WERI-Rb-1 (cell line): ENCODE data around the gene RHOT2.

Source experiments
- DNase-seq: peaks from one replicate; pipeline ENCODE4 v3.0.0-alpha.2; 2020
- H3K27ac ChIP-seq: fragments of 250-450 bp; sonication (Bioruptor Pico); 2 replicates; pipeline ENCODE4 v1.5.1; 2020; ENCODE audit warnings: mild to moderate bottlenecking, moderate library complexity
- H3K27me3 ChIP-seq: fragments of 250-450 bp; sonication (Bioruptor Pico); 2 replicates; pipeline ENCODE4 v1.5.1; 2021; ENCODE audit warnings: mild to moderate bottlenecking, low read depth, moderate library complexity; ENCODE audit not compliant: insufficient read depth, severe bottlenecking
- H3K36me3 ChIP-seq: fragments of 250-450 bp; sonication (Bioruptor Pico); 2 replicates; pipeline ENCODE4 v1.5.1; 2020; ENCODE audit warnings: mild to moderate bottlenecking, moderate library complexity
- H3K4me3 ChIP-seq: 2 replicates; pipeline ENCODE4 v1.5.1; 2011; ENCODE audit warnings: low read depth, mild to moderate bottlenecking, control low read depth, low read length
- H3K9me3 ChIP-seq: fragments of 250-450 bp; sonication (Bioruptor Pico); 2 replicates; pipeline ENCODE4 v1.5.1; 2021; ENCODE audit warnings: mild to moderate bottlenecking, moderate library complexity; ENCODE audit not compliant: severe bottlenecking
- TF ChIP-seq, protein P1 (sequence below): IDR thresholded peaks from 2 replicates; pipeline ENCODE4 v1.5.1; 2011; ENCODE audit warnings: low read depth, mild to moderate bottlenecking, control low read depth, inconsistent platforms, low read length

Gene RHOT2

DNA sequence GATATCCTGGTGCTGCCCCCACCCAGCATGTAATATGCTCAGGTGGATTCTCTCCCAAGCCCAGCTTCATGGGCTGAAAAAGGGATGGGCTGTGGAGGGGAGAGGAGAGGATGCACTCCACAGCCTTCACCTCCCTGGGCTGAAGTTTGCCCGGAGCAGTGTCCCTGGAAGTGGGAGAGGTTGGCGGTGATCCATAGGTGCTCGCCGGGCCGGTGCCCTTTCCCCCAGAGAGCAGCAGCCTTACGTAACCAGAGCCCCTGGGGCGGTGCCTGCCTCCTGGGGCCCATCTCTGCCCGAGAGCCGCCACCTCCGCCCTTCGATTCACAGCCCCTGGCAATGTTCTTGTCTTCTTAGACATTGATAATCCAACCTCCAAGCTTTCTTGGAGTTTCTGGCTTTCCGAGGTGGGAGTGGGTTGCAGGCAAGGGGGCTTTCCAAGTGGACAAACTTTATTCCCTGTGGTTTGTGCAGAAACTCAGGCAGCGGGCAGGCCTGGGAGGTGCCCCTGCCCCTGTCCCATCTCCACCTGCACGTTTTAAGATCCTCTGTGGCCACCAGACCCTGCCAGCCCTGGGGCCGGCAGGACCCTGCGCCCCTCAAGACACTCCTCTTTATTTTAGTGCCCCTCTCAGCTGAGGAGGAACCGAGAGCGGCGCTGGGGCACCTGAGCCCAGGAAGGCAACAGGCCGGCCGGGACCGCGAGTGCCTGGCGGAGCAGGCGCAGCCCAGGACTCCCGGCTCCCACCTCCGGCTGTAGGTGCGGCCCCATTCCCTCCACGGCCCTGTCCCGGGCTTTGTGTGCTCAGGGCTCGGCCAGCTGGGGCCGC, 21.9 kb upstream of the RHOT2 start:
- no peak for DNase-seq
- Histone ChIP-seq H3K27me3 (no peaks in the 10 kb centered on the region), H3K9me3 (no peaks in the 10 kb centered on the region), H3K27ac (no peak overlapping the region), H3K4me3 (no peak overlapping the region), H3K36me3 (peaks cover 9% of the 10 kb centered on the region)
- TF ChIP-seq, protein P1, sequence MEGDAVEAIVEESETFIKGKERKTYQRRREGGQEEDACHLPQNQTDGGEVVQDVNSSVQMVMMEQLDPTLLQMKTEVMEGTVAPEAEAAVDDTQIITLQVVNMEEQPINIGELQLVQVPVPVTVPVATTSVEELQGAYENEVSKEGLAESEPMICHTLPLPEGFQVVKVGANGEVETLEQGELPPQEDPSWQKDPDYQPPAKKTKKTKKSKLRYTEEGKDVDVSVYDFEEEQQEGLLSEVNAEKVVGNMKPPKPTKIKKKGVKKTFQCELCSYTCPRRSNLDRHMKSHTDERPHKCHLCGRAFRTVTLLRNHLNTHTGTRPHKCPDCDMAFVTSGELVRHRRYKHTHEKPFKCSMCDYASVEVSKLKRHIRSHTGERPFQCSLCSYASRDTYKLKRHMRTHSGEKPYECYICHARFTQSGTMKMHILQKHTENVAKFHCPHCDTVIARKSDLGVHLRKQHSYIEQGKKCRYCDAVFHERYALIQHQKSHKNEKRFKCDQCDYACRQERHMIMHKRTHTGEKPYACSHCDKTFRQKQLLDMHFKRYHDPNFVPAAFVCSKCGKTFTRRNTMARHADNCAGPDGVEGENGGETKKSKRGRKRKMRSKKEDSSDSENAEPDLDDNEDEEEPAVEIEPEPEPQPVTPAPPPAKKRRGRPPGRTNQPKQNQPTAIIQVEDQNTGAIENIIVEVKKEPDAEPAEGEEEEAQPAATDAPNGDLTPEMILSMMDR = no peak

DNA sequence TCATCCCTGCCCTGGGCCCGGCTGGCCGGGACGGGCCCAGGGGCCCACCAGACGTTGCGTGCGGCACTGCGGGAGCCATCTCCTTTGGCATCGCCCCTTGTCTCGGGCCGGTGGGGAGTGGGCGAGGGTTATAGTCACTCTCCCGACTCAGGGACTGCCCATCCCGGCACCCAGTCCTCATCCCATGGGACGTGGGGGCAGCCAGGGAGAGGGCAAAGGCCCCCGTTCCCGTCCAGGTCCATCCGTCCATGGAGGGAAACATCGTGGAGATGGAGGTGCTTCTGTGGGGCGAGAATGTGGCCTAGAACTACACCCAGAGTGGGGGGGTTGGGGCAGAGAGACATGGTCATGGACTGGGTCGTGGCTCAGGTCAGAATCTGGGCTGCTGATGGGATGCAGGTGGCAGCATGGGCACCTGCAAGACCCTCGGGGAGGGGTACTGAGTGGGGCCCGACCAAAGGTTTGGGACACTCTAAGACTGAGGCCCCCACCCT, 21.2 kb upstream of the RHOT2 start:
- TF ChIP-seq, protein P1 = no peak
- Histone ChIP-seq H3K36me3 (peaks cover 15% of the 10 kb centered on the region), H3K4me3 (no peak overlapping the region), H3K9me3 (no peaks in the 10 kb centered on the region), H3K27me3 (no peaks in the 10 kb centered on the region), H3K27ac (no peak overlapping the region)
- no peak for DNase-seq

DNA sequence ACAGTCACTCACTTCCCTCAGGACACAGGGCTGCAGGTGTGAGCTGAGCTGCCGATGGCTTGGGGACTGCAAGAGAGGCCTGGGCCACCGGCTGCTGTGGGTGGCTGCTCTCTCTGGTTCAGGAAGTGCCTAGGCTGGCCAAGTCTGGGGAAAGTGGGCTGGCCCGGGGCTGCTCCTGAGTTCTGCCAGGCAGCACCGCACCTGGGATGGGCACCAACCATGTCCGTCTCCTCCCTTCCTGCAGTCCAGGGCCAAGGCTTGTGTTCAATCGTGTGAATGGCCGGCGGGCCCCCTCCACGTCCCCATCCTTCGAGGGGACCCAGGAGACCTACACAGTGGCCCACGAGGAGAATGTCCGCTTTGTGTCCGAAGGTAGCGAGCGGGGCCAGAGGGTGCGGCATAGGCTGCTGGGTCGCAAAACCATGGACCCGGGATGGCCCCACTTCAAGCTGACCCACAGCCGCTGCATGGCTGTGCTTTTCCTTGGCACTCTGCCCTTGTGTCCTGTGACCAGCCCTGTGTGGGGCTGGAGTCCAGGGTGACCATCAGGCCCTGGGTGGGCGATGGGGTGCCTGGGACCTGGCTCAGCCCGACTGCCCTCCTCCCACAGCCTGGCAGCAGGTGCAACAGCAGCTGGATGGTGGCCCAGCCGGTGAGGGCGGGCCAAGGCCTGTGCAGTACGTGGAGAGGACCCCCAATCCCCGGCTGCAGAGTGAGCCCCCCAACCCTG, 20.6 kb upstream of the RHOT2 start:
- H3K4me3 ChIP-seq = no peak overlapping the region
- H3K9me3 ChIP-seq = no peaks in the 10 kb centered on the region
- H3K27me3 ChIP-seq = no peaks in the 10 kb centered on the region
- TF ChIP-seq, protein P1 = no peak
- H3K36me3 ChIP-seq = peaks cover 21% of the 10 kb centered on the region
- no peak for DNase-seq
- no peak overlapping the region for H3K27ac ChIP-seq

DNA sequence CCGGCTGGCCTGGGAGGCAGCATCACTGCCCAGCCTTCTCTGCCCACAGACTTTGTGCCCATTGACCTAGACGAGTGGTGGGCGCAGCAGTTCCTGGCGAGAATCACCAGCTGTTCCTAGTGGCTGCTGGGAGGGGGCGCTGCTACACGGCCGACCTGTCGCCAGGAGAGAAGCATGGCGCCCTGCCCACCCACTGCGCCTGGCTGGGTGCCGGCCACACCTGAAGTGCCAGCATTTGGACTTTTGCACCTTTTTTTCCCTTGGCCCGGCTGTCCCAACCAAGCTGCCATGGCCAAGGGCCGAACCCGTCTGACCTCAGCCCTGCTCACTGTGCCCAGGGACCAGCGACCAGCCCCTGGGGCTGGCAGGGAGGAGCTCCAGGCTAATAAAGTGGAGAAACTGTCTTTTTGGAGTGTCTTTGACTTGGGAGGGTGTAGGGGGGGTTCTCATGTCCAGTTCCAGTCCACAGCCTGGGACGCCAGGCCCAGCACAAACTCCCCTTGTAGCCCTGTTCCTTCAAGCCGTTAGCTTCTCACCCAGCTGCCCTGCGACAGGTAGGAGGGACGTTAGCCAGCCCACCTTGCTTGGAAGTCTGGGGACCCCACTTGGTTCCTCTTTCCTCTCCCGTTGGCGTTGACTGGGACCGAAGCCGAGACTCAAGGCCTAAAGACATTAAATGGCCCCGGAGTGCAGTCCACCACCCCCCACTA, 19.7 kb upstream of the RHOT2 start:
- peak overlapping the region; percentile 91 for H3K27ac ChIP-seq
- DNase-seq = peak; percentile 73
- H3K27me3 ChIP-seq = no peaks in the 10 kb centered on the region
- H3K36me3 ChIP-seq = peaks cover 30% of the 10 kb centered on the region
- H3K4me3 ChIP-seq = peak overlapping the region; percentile 58
- TF ChIP-seq, protein P1 = peak; percentile 86
- H3K9me3 ChIP-seq = no peaks in the 10 kb centered on the region

DNA sequence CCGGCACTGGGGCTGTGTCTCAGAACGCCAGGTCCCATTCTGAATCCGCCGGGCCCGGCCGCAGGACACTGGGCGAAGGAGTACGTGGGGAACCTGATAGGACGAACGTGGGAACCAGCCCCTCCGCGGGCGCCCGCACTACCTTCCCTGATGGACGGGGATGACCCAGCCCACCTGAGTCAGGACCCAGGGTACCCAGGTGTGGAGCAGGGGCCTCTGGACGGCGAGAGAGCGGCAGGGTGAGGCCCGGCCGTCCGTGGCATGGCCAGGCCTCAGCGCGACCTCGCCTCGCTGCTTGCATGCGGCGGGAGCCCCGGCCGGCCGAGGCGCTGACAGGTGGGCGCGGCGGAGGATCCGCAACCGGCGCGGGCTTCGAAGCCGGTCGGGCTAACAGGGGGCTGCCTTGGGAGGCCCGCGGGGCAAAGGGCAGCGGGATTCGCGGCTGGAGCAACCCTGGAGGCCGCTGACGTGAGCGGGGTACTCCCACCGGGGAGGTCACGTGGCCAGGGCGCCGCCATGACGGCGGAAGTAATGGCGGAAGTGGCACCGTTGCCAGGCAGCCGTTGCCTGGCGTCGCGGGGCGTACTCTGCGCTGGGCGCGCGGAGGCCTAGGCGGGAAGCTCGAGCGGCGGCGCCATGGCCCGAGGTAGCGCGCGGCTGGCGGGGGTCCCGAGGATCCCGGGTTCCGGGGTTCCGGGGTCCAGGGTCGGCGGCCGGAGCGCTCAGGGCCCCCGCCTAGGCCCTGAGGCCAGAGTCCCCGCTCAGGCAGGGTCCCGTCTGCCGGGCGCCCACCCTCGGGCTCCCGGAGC, 18.9 kb upstream of the RHOT2 start, which contains the start of gene WDR90:
Gene WDR90 (plus strand): TSS at position 585 of the 809 bp plus-strand sequence. CDS start 52 bp downstream, at position 637.
- H3K36me3 ChIP-seq = peaks cover 37% of the 10 kb centered on the region
- H3K27me3 ChIP-seq = no peaks in the 10 kb centered on the region
- H3K27ac ChIP-seq = peak within 1 kb of the TSS; percentile 91
- DNase-seq = peak; percentile 93
- TF ChIP-seq, protein P1 = no peak
- no peaks in the 10 kb centered on the region for H3K9me3 ChIP-seq
- peak within 1 kb of the TSS; percentile 58 for H3K4me3 ChIP-seq
